K562 (cell line): ENCODE data around the gene TIMM9. TPM values are rescaled to one million over a fixed set of nuclear protein-coding genes. Genes with fewer than 3 reads are reported as not detected.

ENCODE experiments used
- GATAD2A ChIP-seq: fragments of 450-650 bp; IDR thresholded peaks from 2 replicates; pipeline ENCODE4 v1.6.1; 2017
- HDAC2 ChIP-seq: fragments of 450-650 bp; IDR thresholded peaks from 2 replicates; pipeline ENCODE4 v1.6.1; 2016; ENCODE audit warnings: mild to moderate bottlenecking
- MEF2A ChIP-seq: IDR thresholded peaks from 2 replicates; pipeline ENCODE4 v1.6.1; 2011; ENCODE audit warnings: low read depth, mild to moderate bottlenecking, low read length, moderate library complexity; ENCODE audit not compliant: control insufficient read depth
- MYBL2 ChIP-seq, 2 experiments: fragments of 450-650 bp in 1 of 2; sonication (generic) in 1 of 2; formaldehyde crosslinking in 1 of 2; IDR thresholded peaks; 2 replicates each; pipeline versions ENCODE4 v1.6.1 to v1.8.1; 2017 to 2022; ENCODE audit warnings: borderline replicate concordance in 1 of 2, inconsistent platforms in 1 of 2, low read depth in 1 of 2, mild to moderate bottlenecking in 1 of 2, missing genetic modification reagents in 1 of 2, moderate library complexity in 1 of 2
- NBN ChIP-seq: fragments of 450-650 bp; IDR thresholded peaks from 2 replicates; pipeline ENCODE4 v1.6.1; 2016; ENCODE audit warnings: low read depth, mild to moderate bottlenecking
- NEUROD1 ChIP-seq: fragments of 150-350 bp; IDR thresholded peaks from 2 replicates; pipeline ENCODE4 v1.6.1; 2014; ENCODE audit warnings: borderline replicate concordance, low read length, low read depth; ENCODE audit not compliant: partially characterized antibody
- POLR2AphosphoS5 ChIP-seq: IDR thresholded peaks from 2 replicates; pipeline ENCODE4 v1.6.1; 2011; ENCODE audit warnings: mild to moderate bottlenecking, low read depth, low read length, moderate library complexity; ENCODE audit not compliant: control insufficient read depth, insufficient read depth
- POLR3G ChIP-seq: IDR thresholded peaks from 2 replicates; pipeline ENCODE4 v1.6.1; 2011; ENCODE audit not compliant: insufficient read length, insufficient replicate concordance; ENCODE audit errors: extremely low read depth
- RBM25 ChIP-seq: fragments of 200-400 bp; formaldehyde crosslinking; IDR thresholded peaks from 2 replicates; pipeline ENCODE4 v1.6.1; 2018; ENCODE audit warnings: low read length, low read depth, moderate library complexity; ENCODE audit not compliant: severe bottlenecking
- SNRNP70 ChIP-seq: fragments of 200-400 bp; formaldehyde crosslinking; optimal IDR thresholded peaks from 2 replicates; pipeline ENCODE3; 2017; ENCODE audit warnings: low read depth, low read length
- TRIM24 ChIP-seq, 2 experiments: fragments of 450-650 bp; IDR thresholded peaks; 2 replicates each; pipeline ENCODE4 v1.6.1; 2016
- ZC3H4 ChIP-seq: sonication (generic); formaldehyde crosslinking; IDR thresholded peaks from 2 replicates; pipeline ENCODE4 v1.9.0; 2021; ENCODE audit warnings: missing genetic modification reagents, borderline replicate concordance
- ZNF175 ChIP-seq: fragments of 200-800 bp; sonication (Bioruptor generic); IDR thresholded peaks from 2 replicates; pipeline ENCODE4 v1.6.1; 2016; ENCODE audit warnings: low read depth, mild to moderate bottlenecking, missing genetic modification characterization, missing compliant biosample characterization
- ZNF766 ChIP-seq: fragments of 200-800 bp; sonication (Bioruptor generic); conservative IDR thresholded peaks from 2 replicates; pipeline ENCODE4 v1.6.1; 2016; ENCODE audit warnings: missing genetic modification characterization, missing compliant biosample characterization
- polyA plus RNA-seq, 8 experiments: library from polyadenylated mRNA; depleted of rRNA in 4 of 8; stranded (reverse) in 5 of 8; unstranded in 3 of 8; fragments of >200 nt; fragmentation: Nextera tagmentation in 2 of 8; fragmentation: Illumina TruSeq in 1 of 8; extraction: Ambion mirVana in 2 of 8; extraction: Trizol in 1 of 8; gene quantifications; 2 replicates each; pipeline versions ENCODE4 v1.2.1 to v1.2.3, GENCODE V29; 2011 to 2014; ENCODE audit warnings: inconsistent platforms in 1 of 8, missing spikeins in 1 of 8
- total RNA-seq, 7 experiments: library from RNA; depleted of rRNA in 6 of 7; stranded (reverse); fragments of >200 nt in 6 of 7; fragmentation: Illumina TruSeq in 2 of 7; extraction: Trizol in 2 of 7; gene quantifications; 2 replicates each; pipeline versions ENCODE4 v1.2.1 to v1.2.3, GENCODE V29; 2011 to 2021; ENCODE audit warnings: low replicate concordance in 1 of 7
- TF ChIP-seq, protein P1 (sequence below): fragments of 450-650 bp; formaldehyde crosslinking; IDR thresholded peaks from 2 replicates; pipeline ENCODE4 v1.4.0; 2020; ENCODE audit warnings: mild to moderate bottlenecking, moderate library complexity
- TF ChIP-seq, protein P2 (sequence below), 2 experiments: fragments of 450-650 bp; IDR thresholded peaks; 2 replicates each; pipeline ENCODE4 v1.6.1; 2018; ENCODE audit warnings: mild to moderate bottlenecking in 2 of 2, low read depth in 1 of 2; ENCODE audit not compliant: partially characterized antibody in 2 of 2
- TF ChIP-seq, protein P3 (sequence below): fragments of 450-650 bp; formaldehyde crosslinking; conservative IDR thresholded peaks from 2 replicates; pipeline ENCODE4 v1.4.0; 2022; ENCODE audit warnings: mild to moderate bottlenecking, missing genetic modification characterization

TIMM9 gene
- total and polyA plus RNA-seq, 9 of the 15 experiments (the other 6 are each of a cell fraction or from before 2014, with no cell fraction given), result 28.0 to 101 (median 54.3) TPM

DNA sequence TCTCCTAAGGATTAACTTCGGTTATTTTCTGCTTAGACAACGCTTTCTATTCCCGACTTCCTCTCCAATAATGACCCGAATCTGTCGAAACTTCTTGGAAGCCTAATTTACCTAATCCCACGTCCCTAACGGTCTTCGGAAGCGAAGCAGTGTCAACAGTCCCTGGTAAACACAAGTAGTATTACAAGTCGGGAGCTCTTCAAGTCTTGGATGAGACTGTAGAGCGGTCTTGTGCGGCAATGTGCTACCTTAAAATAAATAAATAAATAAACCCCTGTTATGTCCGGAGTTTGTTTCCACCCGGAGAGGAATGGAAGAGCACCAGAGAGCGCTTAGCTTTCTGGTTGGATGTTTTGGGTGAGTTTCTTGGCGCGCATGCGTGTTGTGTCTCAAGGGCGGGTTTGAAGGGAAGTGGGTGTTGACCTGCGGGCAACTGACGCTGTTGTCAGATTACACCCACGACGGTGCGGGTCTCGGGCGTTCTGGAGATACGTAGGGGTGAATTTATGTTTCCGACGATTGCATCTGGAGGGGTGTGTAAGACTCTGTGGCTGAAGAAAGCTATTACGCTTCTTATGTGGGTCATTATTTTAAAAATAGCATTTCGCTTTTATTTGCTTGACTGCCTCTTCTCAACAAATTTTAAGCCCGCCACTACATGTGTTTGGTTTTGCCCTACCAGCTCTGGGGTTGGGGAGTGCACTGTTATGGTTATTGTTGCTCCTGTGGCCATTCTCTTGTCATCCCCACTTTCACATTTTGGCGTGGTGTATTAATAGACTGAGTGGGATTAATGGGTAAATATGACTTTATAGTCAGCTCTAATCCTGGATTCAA is at the start of gene TIMM9, which contains the start of gene KIAA0586 (continued):
- TF ChIP-seq, protein P1, sequence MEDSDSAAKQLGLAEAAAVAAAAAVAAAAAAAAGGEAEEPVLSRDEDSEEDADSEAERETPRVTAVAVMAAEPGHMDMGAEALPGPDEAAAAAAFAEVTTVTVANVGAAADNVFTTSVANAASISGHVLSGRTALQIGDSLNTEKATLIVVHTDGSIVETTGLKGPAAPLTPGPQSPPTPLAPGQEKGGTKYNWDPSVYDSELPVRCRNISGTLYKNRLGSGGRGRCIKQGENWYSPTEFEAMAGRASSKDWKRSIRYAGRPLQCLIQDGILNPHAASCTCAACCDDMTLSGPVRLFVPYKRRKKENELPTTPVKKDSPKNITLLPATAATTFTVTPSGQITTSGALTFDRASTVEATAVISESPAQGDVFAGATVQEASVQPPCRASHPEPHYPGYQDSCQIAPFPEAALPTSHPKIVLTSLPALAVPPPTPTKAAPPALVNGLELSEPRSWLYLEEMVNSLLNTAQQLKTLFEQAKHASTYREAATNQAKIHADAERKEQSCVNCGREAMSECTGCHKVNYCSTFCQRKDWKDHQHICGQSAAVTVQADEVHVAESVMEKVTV, result no peak
- TF ChIP-seq POLR3G, result no peak
- no peak for TF ChIP-seq RBM25
- TF ChIP-seq TRIM24 (IDR thresholded peaks at IDR 0.05), result peak; percentile 6 to 98; a peak in 2 of 4 replicates
- no peak for TF ChIP-seq ZC3H4 (CRISPR knock-in tag)
- peak; percentile 28; the same call in 1 of the 2 replicates for TF ChIP-seq MEF2A
- TF ChIP-seq SNRNP70, result no peak
- TF ChIP-seq, protein P2, sequence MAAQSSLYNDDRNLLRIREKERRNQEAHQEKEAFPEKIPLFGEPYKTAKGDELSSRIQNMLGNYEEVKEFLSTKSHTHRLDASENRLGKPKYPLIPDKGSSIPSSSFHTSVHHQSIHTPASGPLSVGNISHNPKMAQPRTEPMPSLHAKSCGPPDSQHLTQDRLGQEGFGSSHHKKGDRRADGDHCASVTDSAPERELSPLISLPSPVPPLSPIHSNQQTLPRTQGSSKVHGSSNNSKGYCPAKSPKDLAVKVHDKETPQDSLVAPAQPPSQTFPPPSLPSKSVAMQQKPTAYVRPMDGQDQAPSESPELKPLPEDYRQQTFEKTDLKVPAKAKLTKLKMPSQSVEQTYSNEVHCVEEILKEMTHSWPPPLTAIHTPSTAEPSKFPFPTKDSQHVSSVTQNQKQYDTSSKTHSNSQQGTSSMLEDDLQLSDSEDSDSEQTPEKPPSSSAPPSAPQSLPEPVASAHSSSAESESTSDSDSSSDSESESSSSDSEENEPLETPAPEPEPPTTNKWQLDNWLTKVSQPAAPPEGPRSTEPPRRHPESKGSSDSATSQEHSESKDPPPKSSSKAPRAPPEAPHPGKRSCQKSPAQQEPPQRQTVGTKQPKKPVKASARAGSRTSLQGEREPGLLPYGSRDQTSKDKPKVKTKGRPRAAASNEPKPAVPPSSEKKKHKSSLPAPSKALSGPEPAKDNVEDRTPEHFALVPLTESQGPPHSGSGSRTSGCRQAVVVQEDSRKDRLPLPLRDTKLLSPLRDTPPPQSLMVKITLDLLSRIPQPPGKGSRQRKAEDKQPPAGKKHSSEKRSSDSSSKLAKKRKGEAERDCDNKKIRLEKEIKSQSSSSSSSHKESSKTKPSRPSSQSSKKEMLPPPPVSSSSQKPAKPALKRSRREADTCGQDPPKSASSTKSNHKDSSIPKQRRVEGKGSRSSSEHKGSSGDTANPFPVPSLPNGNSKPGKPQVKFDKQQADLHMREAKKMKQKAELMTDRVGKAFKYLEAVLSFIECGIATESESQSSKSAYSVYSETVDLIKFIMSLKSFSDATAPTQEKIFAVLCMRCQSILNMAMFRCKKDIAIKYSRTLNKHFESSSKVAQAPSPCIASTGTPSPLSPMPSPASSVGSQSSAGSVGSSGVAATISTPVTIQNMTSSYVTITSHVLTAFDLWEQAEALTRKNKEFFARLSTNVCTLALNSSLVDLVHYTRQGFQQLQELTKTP (IDR thresholded peaks at IDR 0.05; ENCODE audit: low read depth in 1 of 2, partially characterized antibody in 2 of 2), result peak in 1 of 2 experiments; percentile 47
- TF ChIP-seq ZNF175 (CRISPR knock-in tag), result 0 out of 2 replicates have a peak, but pooled peaks have one; percentile 4
- no peak for TF ChIP-seq NBN
- TF ChIP-seq POLR2AphosphoS5, result peak; percentile 91
- TF ChIP-seq MYBL2 (IDR thresholded peaks at IDR 0.05; ENCODE audit: low read depth), result peak; percentile 95
- TF ChIP-seq MYBL2 (CRISPR knock-in tag; IDR thresholded peaks at IDR 0.05; ENCODE audit: borderline replicate concordance), result no peak
- 0 out of 2 replicates have a peak, but pooled peaks have one; percentile 46 for TF ChIP-seq GATAD2A
- 0 out of 2 replicates have a peak, but pooled peaks have one; percentile 29 for TF ChIP-seq ZNF766 (CRISPR knock-in tag)
- TF ChIP-seq HDAC2, result peak; percentile 93
- peak; percentile 73 for TF ChIP-seq NEUROD1
- TF ChIP-seq, protein P3, sequence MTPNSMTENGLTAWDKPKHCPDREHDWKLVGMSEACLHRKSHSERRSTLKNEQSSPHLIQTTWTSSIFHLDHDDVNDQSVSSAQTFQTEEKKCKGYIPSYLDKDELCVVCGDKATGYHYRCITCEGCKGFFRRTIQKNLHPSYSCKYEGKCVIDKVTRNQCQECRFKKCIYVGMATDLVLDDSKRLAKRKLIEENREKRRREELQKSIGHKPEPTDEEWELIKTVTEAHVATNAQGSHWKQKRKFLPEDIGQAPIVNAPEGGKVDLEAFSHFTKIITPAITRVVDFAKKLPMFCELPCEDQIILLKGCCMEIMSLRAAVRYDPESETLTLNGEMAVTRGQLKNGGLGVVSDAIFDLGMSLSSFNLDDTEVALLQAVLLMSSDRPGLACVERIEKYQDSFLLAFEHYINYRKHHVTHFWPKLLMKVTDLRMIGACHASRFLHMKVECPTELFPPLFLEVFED (CRISPR knock-in tag), result no peak
